ENCODE results near the gene TJP1. TPM values are rescaled to one million over a fixed set of nuclear protein-coding genes. Genes with fewer than 3 reads are reported as not detected.

TJP1 gene
- total RNA-seq, 4 donors from 2014 or later, result 72.4 to 191 (median 136) TPM

GRCh38 chr15:29864501-29864900 lies 42.2 kb upstream of the TJP1 start:
- H3K4me1 ChIP-seq, result peaks cover 8 to 15% of the 10 kb centered on the region in 2 donors
- no peak overlapping the region for H3K4me3 ChIP-seq
- H3K27ac ChIP-seq, result peak overlapping the region; percentile 45 to 91
- intact Hi-C loops (cut with DNase I; ENCODE audit: low total_unique reads), result no loop called here
- H3K36me3 ChIP-seq, result no peaks in the 10 kb centered on the region
- no peak for DNase-seq
- TF ChIP-seq POLR2A (IDR thresholded peaks at IDR 0.05) (no peak), CTCF (IDR thresholded peaks at IDR 0.05) (no peak)
- H3K27me3 ChIP-seq, result no peaks in the 10 kb centered on the region
- H3K9me3 ChIP-seq, result no peaks in the 10 kb centered on the region

- no peak overlapping the region for H3K4me3 ChIP-seq
- peaks cover 5 to 12% of the 10 kb centered on the region in 2 donors for H3K4me1 ChIP-seq
- no peak for TF ChIP-seq POLR2A (IDR thresholded peaks at IDR 0.05)
- TF ChIP-seq CTCF (IDR thresholded peaks at IDR 0.05), result no peak
- DNase-seq, result no peak
- intact Hi-C loops (cut with DNase I; ENCODE audit: low total_unique reads), result no loop called here
- no peaks in the 10 kb centered on the region for H3K36me3 ChIP-seq
- H3K27ac ChIP-seq, result peak overlapping the region in 1 of 2 donors; percentile 22
- H3K27me3 ChIP-seq, result no peaks in the 10 kb centered on the region
- H3K9me3 ChIP-seq, result no peaks in the 10 kb centered on the region
Measured at GRCh38 chr15:29863438-29863837, 41.2 kb upstream of the TJP1 start.

GRCh38 chr15:29862271-29862670 lies 40.0 kb upstream of the TJP1 start:
- no peak for DNase-seq
- Histone ChIP-seq H3K27me3 (no peaks in the 10 kb centered on the region), H3K36me3 (no peaks in the 10 kb centered on the region), H3K27ac (no peak overlapping the region), H3K9me3 (no peaks in the 10 kb centered on the region), H3K4me3 (no peak overlapping the region), H3K4me1 (peaks cover 0 to 12% of the 10 kb centered on the region in 2 donors)
- intact Hi-C loops (cut with DNase I; ENCODE audit: low total_unique reads), result no loop called here
- no peak for TF ChIP-seq POLR2A (IDR thresholded peaks at IDR 0.05)
- no peak for TF ChIP-seq CTCF (IDR thresholded peaks at IDR 0.05)

- H3K9me3 ChIP-seq, result no peaks in the 10 kb centered on the region
- peaks cover 0 to 9% of the 10 kb centered on the region in 2 donors for H3K4me1 ChIP-seq
- H3K4me3 ChIP-seq, result no peak overlapping the region
- no peak for DNase-seq
- H3K27me3 ChIP-seq, result no peaks in the 10 kb centered on the region
- H3K36me3 ChIP-seq, result no peaks in the 10 kb centered on the region
- H3K27ac ChIP-seq, result no peak overlapping the region
- intact Hi-C loops (cut with DNase I; ENCODE audit: low total_unique reads), result no loop called here
- TF ChIP-seq CTCF (IDR thresholded peaks at IDR 0.05), result no peak
- TF ChIP-seq POLR2A (IDR thresholded peaks at IDR 0.05), result no peak
Measured at GRCh38 chr15:29860872-29861271, 38.6 kb upstream of the TJP1 start.

GRCh38 chr15:29859973-29860715 lies 37.9 kb upstream of the TJP1 start:
- no peak for DNase-seq
- Histone ChIP-seq H3K27me3 (no peaks in the 10 kb centered on the region), H3K4me1 (peaks cover 0 to 2% of the 10 kb centered on the region in 2 donors), H3K36me3 (no peaks in the 10 kb centered on the region), H3K9me3 (no peaks in the 10 kb centered on the region), H3K4me3 (no peak overlapping the region), H3K27ac (peak overlapping the region in 1 of 2 donors; percentile 25)
- TF ChIP-seq CTCF (IDR thresholded peaks at IDR 0.05), result no peak
- no peak for TF ChIP-seq POLR2A (IDR thresholded peaks at IDR 0.05)
- intact Hi-C loops (cut with DNase I; ENCODE audit: low total_unique reads), result no loop called here
